Cardiac muscle cell (in vitro differentiated cells and primary cell): ENCODE results near the gene GLIPR2. TPM values are rescaled to one million over a fixed set of nuclear protein-coding genes. Genes with fewer than 3 reads are reported as not detected.

Experiments
- DNase-seq, 2 donors: peaks; one replicate each; pipeline versions ENCODE4 v3.0.0 to v3.0.0-alpha.2; 2010 to 2017; ENCODE audit warnings: low read depth in 1 of 2, low spot score in 1 of 2
- H3K27ac ChIP-seq: fragments of 200-600 bp; sonication (generic); 2 replicates; pipeline ENCODE4 v1.5.1; 2016
- H3K27me3 ChIP-seq: fragments of 200-600 bp; sonication (generic); 2 replicates; pipeline ENCODE4 v1.6.0; 2016; ENCODE audit warnings: control low read depth
- H3K36me3 ChIP-seq: fragments of 200-600 bp; sonication (generic); 2 replicates; pipeline ENCODE4 v1.5.1; 2016; ENCODE audit warnings: control low read depth
- H3K4me1 ChIP-seq: fragments of 200-600 bp; sonication (generic); 2 replicates; pipeline ENCODE4 v1.8.1; 2017; ENCODE audit warnings: low read depth, mild to moderate bottlenecking, mixed run types
- H3K4me3 ChIP-seq: fragments of 200-600 bp; sonication (generic); 2 replicates; pipeline ENCODE4 v1.5.1; 2016; ENCODE audit warnings: mild to moderate bottlenecking
- H3K9me3 ChIP-seq: fragments of 200-600 bp; sonication (generic); 2 replicates; pipeline ENCODE4 v1.5.1; 2017; ENCODE audit warnings: low read depth, mild to moderate bottlenecking, control low read depth
- CTCF ChIP-seq: IDR thresholded peaks from 2 replicates; pipeline ENCODE4 v1.5.1; 2012; ENCODE audit warnings: low read depth, mild to moderate bottlenecking, low read length
- polyA plus RNA-seq: library from polyadenylated mRNA; unstranded; fragments of >200 nt; fragmentation: Nextera tagmentation; extraction: Ambion mirVana; gene quantifications from 2 replicates; pipeline ENCODE4 v1.2.1, GENCODE V29; 2016
- total RNA-seq: library from RNA; depleted of rRNA; stranded (reverse); fragments of >200 nt; gene quantifications from 2 replicates; pipeline ENCODE4 v1.2.3, GENCODE V29; 2016

The GLIPR2 gene
- total and polyA plus RNA-seq, 2 experiments from 2014 or later = 3.2 to 15.1 TPM

GRCh38 chr9:36102742-36103495, 33.6 kb upstream of the GLIPR2 start:
- no peaks in the 10 kb centered on the region for H3K4me1 ChIP-seq
- peak; percentile 87 to 88 for DNase-seq
- H3K9me3 ChIP-seq = no peaks in the 10 kb centered on the region
- H3K27ac ChIP-seq = peak overlapping the region; percentile 44
- H3K4me3 ChIP-seq = no peak overlapping the region
- no peaks in the 10 kb centered on the region for H3K27me3 ChIP-seq
- H3K36me3 ChIP-seq = peaks cover 8% of the 10 kb centered on the region
- TF ChIP-seq CTCF = peak; percentile 75

- TF ChIP-seq CTCF = no peak
- no peaks in the 10 kb centered on the region for H3K9me3 ChIP-seq
- DNase-seq = peak in 1 of 2 donors; percentile 22
- no peaks in the 10 kb centered on the region for H3K4me1 ChIP-seq
- peaks cover 8% of the 10 kb centered on the region for H3K36me3 ChIP-seq
- H3K27ac ChIP-seq = no peak overlapping the region
- H3K27me3 ChIP-seq = no peaks in the 10 kb centered on the region
- H3K4me3 ChIP-seq = no peak overlapping the region
Measured at GRCh38 chr9:36109071-36109470, 27.5 kb upstream of the GLIPR2 start.

- Histone ChIP-seq H3K27me3 (no peaks in the 10 kb centered on the region), H3K9me3 (no peaks in the 10 kb centered on the region), H3K36me3 (peaks cover under 1% of the 10 kb centered on the region), H3K4me1 (no peaks in the 10 kb centered on the region), H3K4me3 (no peak overlapping the region), H3K27ac (no peak overlapping the region)
- TF ChIP-seq CTCF = peak; percentile 35
- peak in 1 of 2 donors; percentile 23 for DNase-seq
Measured at GRCh38 chr9:36110434-36110833, 26.1 kb upstream of the GLIPR2 start.

- Histone ChIP-seq H3K27me3 (no peaks in the 10 kb centered on the region), H3K4me1 (no peaks in the 10 kb centered on the region), H3K27ac (peak overlapping the region; percentile 32), H3K36me3 (no peaks in the 10 kb centered on the region), H3K4me3 (no peak overlapping the region), H3K9me3 (no peaks in the 10 kb centered on the region)
- TF ChIP-seq CTCF = no peak
- no peak for DNase-seq
Measured at GRCh38 chr9:36112516-36112915, 24.0 kb upstream of the GLIPR2 start.

GRCh38 chr9:36113999-36114398, 22.5 kb upstream of the GLIPR2 start:
- H3K36me3 ChIP-seq = no peaks in the 10 kb centered on the region
- no peak for DNase-seq
- no peak for TF ChIP-seq CTCF

More at GRCh38 chr9:36113999-36114398, 22.5 kb upstream of the GLIPR2 start:
- Histone ChIP-seq H3K4me1 (no peaks in the 10 kb centered on the region), H3K27ac (no peak overlapping the region), H3K4me3 (no peak overlapping the region), H3K9me3 (no peaks in the 10 kb centered on the region), H3K27me3 (no peaks in the 10 kb centered on the region)
